H1 (cell line): Measurements from ENCODE around the gene SEMA6D. TPM values are rescaled to one million over a fixed set of nuclear protein-coding genes. Genes with fewer than 3 reads are reported as not detected.
A peak's percentile ranks its signal among the peaks of the same experiment; 100 is the strongest.

ENCODE experiments used
- CTCF ChIA-PET: fragments of 300-600 bp; sonication (Branson Sonifier 250); formaldehyde crosslinking; loops from one replicate; lab custom pipeline; 2021; ENCODE audit not compliant: partially characterized antibody; lab: Charles Lee
- POLR2A ChIA-PET: fragments of 300-600 bp; sonication (Branson Sonifier 250); formaldehyde crosslinking; loops from one replicate; lab custom pipeline; 2021; ENCODE audit warnings: inconsistent platforms; ENCODE audit not compliant: partially characterized antibody; lab: Charles Lee
- DNase-seq, 2 experiments: peaks; one replicate each; pipeline versions ENCODE4 v3.0.0 to v3.0.0-alpha.2; 2010 to 2022; ENCODE audit warnings: low spot score in 2 of 2, low read depth in 1 of 2, mixed read lengths in 1 of 2
- FAIRE-seq: peaks from 2 replicates; lab custom pipeline; 2011; peaks lifted over from hg19 to GRCh38; lab: Jason Lieb, UNC
- H2AFZ ChIP-seq: 2 replicates; pipeline ENCODE4 v1.8.1; 2012; ENCODE audit warnings: low read length, inconsistent platforms
- H2AK5ac ChIP-seq: 2 replicates; pipeline ENCODE4 v1.6.1; 2013; ENCODE audit warnings: low read depth, low read length
- H2BK120ac ChIP-seq: replicated peaks from 2 replicates; pipeline ENCODE3; 2013; ENCODE audit warnings: low read depth, low read length, inconsistent platforms
- H2BK12ac ChIP-seq: 2 replicates; pipeline ENCODE4 v1.6.1; 2013; ENCODE audit warnings: low read depth, low read length
- H2BK15ac ChIP-seq: 2 replicates; pipeline ENCODE4 v1.6.1; 2013; ENCODE audit warnings: low read length
- H2BK20ac ChIP-seq: 2 replicates; pipeline ENCODE4 v1.6.1; 2013; ENCODE audit warnings: low read length
- H2BK5ac ChIP-seq: 2 replicates; pipeline ENCODE4 v1.6.1; 2013; ENCODE audit warnings: low read depth, low read length
- H3K14ac ChIP-seq: 2 replicates; pipeline ENCODE4 v1.6.1; 2013; ENCODE audit warnings: inconsistent platforms; ENCODE audit not compliant: insufficient read length
- H3K18ac ChIP-seq: 2 replicates; pipeline ENCODE4 v1.6.1; 2013; ENCODE audit warnings: low read length; ENCODE audit errors: extremely low read depth
- H3K23ac ChIP-seq: 2 replicates; pipeline ENCODE4 v1.6.1; 2013; ENCODE audit warnings: inconsistent platforms; ENCODE audit not compliant: insufficient read length
- H3K23me2 ChIP-seq: 2 replicates; pipeline ENCODE4 v1.6.1; 2013; ENCODE audit warnings: low read depth, low read length
- H3K27ac ChIP-seq: 2 replicates; pipeline ENCODE4 v1.6.1; 2011; ENCODE audit warnings: low read depth, low read length, inconsistent platforms
- H3K27me3 ChIP-seq, 4 experiments: replicated peaks in 1 of 4; 1 replicate in 1 of 4; 2 replicates in 3 of 4; pipeline versions ENCODE4 v1.6.1 to v1.8.1; 2011 to 2013; ENCODE audit warnings: low read length in 3 of 4, mild to moderate bottlenecking in 3 of 4, inconsistent platforms in 2 of 4, mixed read lengths in 2 of 4, moderate library complexity in 1 of 4; ENCODE audit not compliant: control insufficient read depth in 3 of 4, insufficient read depth in 3 of 4; ENCODE audit errors: extremely low read depth in 1 of 4
- H3K36me3 ChIP-seq, 4 experiments: 2 replicates each; pipeline versions ENCODE4 v1.6.1 to v1.8.1; 2011 to 2013; ENCODE audit warnings: mild to moderate bottlenecking in 4 of 4, low read length in 3 of 4, moderate library complexity in 2 of 4, control low read depth in 1 of 4, inconsistent platforms in 1 of 4; ENCODE audit not compliant: insufficient read depth in 4 of 4, control insufficient read depth in 2 of 4
- H3K4ac ChIP-seq: replicated peaks from 2 replicates; pipeline ENCODE3; 2013; ENCODE audit warnings: low read length, low read depth, mixed read lengths, inconsistent platforms; ENCODE audit not compliant: insufficient read length
- H3K4me1 ChIP-seq, 4 experiments: replicated peaks in 1 of 4; 1 replicate in 1 of 4; 2 replicates in 3 of 4; pipeline versions ENCODE4 v1.6.1 to v1.8.1; 2011 to 2013; ENCODE audit warnings: low read length in 3 of 4, inconsistent platforms in 2 of 4, mixed read lengths in 1 of 4; ENCODE audit not compliant: insufficient read depth in 4 of 4, control insufficient read depth in 3 of 4
- H3K4me2 ChIP-seq, 2 experiments: 2 replicates each; pipeline versions ENCODE4 v1.6.1 to v1.8.1; 2011 to 2013; ENCODE audit warnings: low read depth in 2 of 2, low read length in 2 of 2, control low read depth in 1 of 2, inconsistent platforms in 1 of 2, mild to moderate bottlenecking in 1 of 2; ENCODE audit not compliant: insufficient read depth in 1 of 2
- H3K4me3 ChIP-seq, 4 experiments: fragments of 200-600, 300-600 bp in 1 of 4; sonication (generic), shearing (Covaris generic), sonication (Bioruptor Twin) in 1 of 4; 2 replicates each; pipeline versions ENCODE4 v1.5.1 to v1.8.1; 2011 to 2016; ENCODE audit warnings: low read length in 4 of 4, low read depth in 3 of 4, control low read depth in 2 of 4, inconsistent platforms in 2 of 4, mild to moderate bottlenecking in 2 of 4, mixed read lengths in 1 of 4, moderate library complexity in 1 of 4; ENCODE audit not compliant: insufficient read depth in 2 of 4; ENCODE audit errors: extremely low read depth in 1 of 4
- H3K56ac ChIP-seq: replicated peaks from 2 replicates; pipeline ENCODE3; 2013; ENCODE audit warnings: low read depth, mild to moderate bottlenecking, mixed read lengths, low read length, inconsistent platforms; ENCODE audit not compliant: insufficient read length
- H3K79me1 ChIP-seq: 2 replicates; pipeline ENCODE4 v1.6.1; 2013; ENCODE audit warnings: low read depth, low read length, control low read depth
- H3K79me2 ChIP-seq, 2 experiments: 2 replicates each; pipeline versions ENCODE4 v1.6.1 to v1.8.1; 2012 to 2013; ENCODE audit warnings: low read length in 2 of 2, mild to moderate bottlenecking in 2 of 2, inconsistent platforms in 1 of 2; ENCODE audit not compliant: insufficient read depth in 2 of 2, control insufficient read depth in 1 of 2
- H3K9ac ChIP-seq, 4 experiments: replicated peaks in 1 of 4; 1 replicate in 1 of 4; 2 replicates in 3 of 4; pipeline versions ENCODE4 v1.6.1 to v1.8.1; 2011 to 2013; ENCODE audit warnings: low read depth in 3 of 4, low read length in 3 of 4, control low read depth in 2 of 4, mild to moderate bottlenecking in 2 of 4, moderate library complexity in 2 of 4, inconsistent platforms in 1 of 4; ENCODE audit errors: extremely low read depth in 1 of 4
- H3K9me3 ChIP-seq, 2 experiments: 2 replicates each; pipeline versions ENCODE4 v1.6.1 to v1.8.1; 2012 to 2013; ENCODE audit warnings: mild to moderate bottlenecking in 2 of 2, moderate library complexity in 2 of 2, control low read depth in 1 of 2, inconsistent platforms in 1 of 2, low read depth in 1 of 2, low read length in 1 of 2, mixed read lengths in 1 of 2; ENCODE audit not compliant: insufficient read depth in 2 of 2
- H4K20me1 ChIP-seq, 2 experiments: replicated peaks in 1 of 2; 2 replicates each; pipeline versions ENCODE3 to v1.8.1; 2011 to 2013; ENCODE audit warnings: inconsistent platforms in 2 of 2, low read length in 2 of 2, mild to moderate bottlenecking in 1 of 2; ENCODE audit not compliant: insufficient read depth in 2 of 2, control insufficient read depth in 1 of 2
- H4K5ac ChIP-seq: 2 replicates; pipeline ENCODE4 v1.6.1; 2013; ENCODE audit warnings: low read length, low read depth, mixed read lengths, inconsistent platforms; ENCODE audit not compliant: insufficient read length
- H4K8ac ChIP-seq: 2 replicates; pipeline ENCODE4 v1.8.0; 2013; ENCODE audit warnings: mild to moderate bottlenecking, moderate library complexity, low read length, inconsistent platforms; ENCODE audit not compliant: insufficient read depth; ENCODE audit errors: extremely low read depth
- H4K91ac ChIP-seq: replicated peaks from 2 replicates; pipeline ENCODE3; 2013; ENCODE audit warnings: low read length, mixed read lengths, inconsistent platforms; ENCODE audit not compliant: insufficient read length
- ATF3 ChIP-seq: IDR thresholded peaks from 2 replicates; pipeline ENCODE4 v1.6.1; 2011; ENCODE audit warnings: low read depth, mild to moderate bottlenecking, low read length; ENCODE audit not compliant: insufficient read depth
- CBX8 ChIP-seq: fragments of 300-800, 300-1000 bp; sonication (generic); IDR thresholded peaks from 2 replicates; pipeline ENCODE4 v1.7.1; 2016; ENCODE audit warnings: low read depth, low read length, borderline replicate concordance
- CEBPB ChIP-seq: IDR thresholded peaks from 2 replicates; pipeline ENCODE4 v1.6.1; 2012; ENCODE audit warnings: low read depth, low read length
- CTCF ChIP-seq, 3 experiments: IDR thresholded peaks; 1 replicate in 2 of 3; 2 replicates in 1 of 3; pipeline versions ENCODE4 v1.5.1 to v1.6.1; 2011; ENCODE audit warnings: low read length in 3 of 3, mild to moderate bottlenecking in 3 of 3, inconsistent platforms in 2 of 3, low read depth in 1 of 3, moderate library complexity in 1 of 3; ENCODE audit not compliant: insufficient read depth in 1 of 3; ENCODE audit errors: control extremely low read depth in 1 of 3
- GTF2F1 ChIP-seq: IDR thresholded peaks from 2 replicates; pipeline ENCODE4 v1.6.1; 2012; ENCODE audit warnings: low read depth, low read length, improper control_type of control experiment, borderline replicate concordance
- RNF2 ChIP-seq: fragments of 200-900, 300-1000 bp; sonication (generic); IDR thresholded peaks from 2 replicates; pipeline ENCODE4 v1.7.1; 2016; ENCODE audit warnings: borderline replicate concordance, low read depth, mild to moderate bottlenecking, antibody characterized with exemption, low read length; ENCODE audit not compliant: poor library complexity, severe bottlenecking; ENCODE audit errors: missing control alignments
- SIRT6 ChIP-seq: IDR thresholded peaks from one replicate; pipeline ENCODE4 v1.7.1; 2012; ENCODE audit warnings: low read length, inconsistent platforms
- SIX5 ChIP-seq: IDR thresholded peaks from 2 replicates; pipeline ENCODE4 v1.6.1; 2011; ENCODE audit warnings: mild to moderate bottlenecking, low read depth, low read length
- SP2 ChIP-seq: IDR thresholded peaks from 2 replicates; pipeline ENCODE4 v1.6.1; 2012; ENCODE audit warnings: mild to moderate bottlenecking, low read length, inconsistent platforms
- SP4 ChIP-seq: IDR thresholded peaks from 2 replicates; pipeline ENCODE4 v1.6.1; 2012; ENCODE audit warnings: low read length, inconsistent platforms
- TCF12 ChIP-seq: IDR thresholded peaks from 2 replicates; pipeline ENCODE4 v1.6.1; 2011; ENCODE audit warnings: low read depth, mild to moderate bottlenecking, low read length
- WGBS, 2 experiments: shearing (Covaris generic) in 1 of 2; methylation state at CpG; one replicate each; pipeline versions ENCODE4 v1.1.6 to v1.1.7; 2013 to 2015; ENCODE audit warnings: low lambda C conversion rate in 2 of 2, mixed read lengths in 2 of 2, inconsistent platforms in 1 of 2, low coverage in 1 of 2, missing lambda C conversion rate in 1 of 2; ENCODE audit not compliant: insufficient replicate concordance in 2 of 2, insufficient coverage in 1 of 2, insufficient read length in 1 of 2; ENCODE audit errors: extremely low coverage in 1 of 2, missing lambda C conversion rate in 1 of 2; 5-methylcytosine and 5-hydroxymethylcytosine counted together
- polyA plus RNA-seq, 7 experiments: library from polyadenylated mRNA; depleted of rRNA in 3 of 7; stranded (reverse) in 5 of 7; unstranded in 2 of 7; fragments of >200 nt in 5 of 7; fragments of 200-250 nt in 2 of 7; gene quantifications; 1 replicate in 5 of 7; 2 replicates in 1 of 7; 4 replicates in 1 of 7; pipeline versions ENCODE4 v1.2.1 to v1.2.3, GENCODE V29; 2011 to 2013; ENCODE audit warnings: missing spikeins in 2 of 7, mixed read lengths in 2 of 7
- total RNA-seq: library from RNA; stranded (reverse); fragmentation: NEBNext Ultra II Directional; extraction: Animal tissue kit (Norgen Biotek cat#: 25700); gene quantifications from 2 replicates; pipeline ENCODE4 v1.2.1, GENCODE V29; 2021

SEMA6D gene
- total and polyA plus RNA-seq, 2 of the 8 experiments (the other 6 are each of a cell fraction or from before 2014, with no cell fraction given) = 2.2 to 3.8 TPM

- 0 out of 2 replicates have a peak overlapping the region, but pooled peaks have one; percentile 59 for H2AFZ ChIP-seq
- H2BK20ac ChIP-seq = no peak overlapping the region
- no peak for FAIRE-seq
- H4K5ac ChIP-seq = no peak overlapping the region
- H2BK15ac ChIP-seq = no peak overlapping the region
- H3K4me2 ChIP-seq = peak overlapping the region; percentile 94 to 96
- no peak overlapping the region for H2BK120ac ChIP-seq
- no peaks in the 10 kb centered on the region for H3K9me3 ChIP-seq
- no peak overlapping the region for H3K4ac ChIP-seq
- no peaks in the 10 kb centered on the region for H3K36me3 ChIP-seq
- ChIA-PET POLR2A (no interaction called here), CTCF (interaction anchor here (0.6 to 3.7 kb wide), 12 partner anchors 11 to 344 kb away, joined by 3 to 23 read pairs (median 4); no protein-coding TSS in a partner anchor)
- H3K4me1 ChIP-seq = peaks cover 1 to 7% (median 4%) of the 10 kb centered on the region in 4 experiments; a peak in 3 of 7 replicates
- no peak for DNase-seq
- peaks cover 0 to 23% (median 17%) of the 10 kb centered on the region in 4 experiments; a peak in 6 of 7 replicates for H3K27me3 ChIP-seq
- 65% methylated on average over 2 of the region's 2 CpGs; no CpG with 5 or more reads in 1 of the 2 experiments for WGBS, 2 experiments
- no peaks in the 10 kb centered on the region for H3K79me1 ChIP-seq
- no peak overlapping the region for H3K23ac ChIP-seq
- no peak overlapping the region for H3K14ac ChIP-seq
- no peak overlapping the region for H3K9ac ChIP-seq
- H4K91ac ChIP-seq = no peak overlapping the region
- H4K20me1 ChIP-seq = no peaks in the 10 kb centered on the region
- H2AK5ac ChIP-seq = no peak overlapping the region
- no peak overlapping the region for H4K8ac ChIP-seq
- H3K23me2 ChIP-seq = peaks cover 11% of the 10 kb centered on the region; the same call in 1 of the 2 replicates
- H2BK5ac ChIP-seq = no peak overlapping the region
- H3K56ac ChIP-seq = no peak overlapping the region
- no peaks in the 10 kb centered on the region for H3K79me2 ChIP-seq
- no peak overlapping the region for H3K18ac ChIP-seq
- no peak overlapping the region for H2BK12ac ChIP-seq
- H3K27ac ChIP-seq = no peak overlapping the region
- peak overlapping the region in 2 of 4 experiments; percentile 72 to 84; a peak in 4 of 8 replicates for H3K4me3 ChIP-seq
- TF ChIP-seq RNF2 = no peak
- no peak for TF ChIP-seq SP2
- TF ChIP-seq CEBPB = no peak
- TF ChIP-seq SP4 = no peak
- no peak for TF ChIP-seq SIX5
- TF ChIP-seq SIRT6 = no peak
- no peak for TF ChIP-seq TCF12
- TF ChIP-seq GTF2F1 = no peak
- no peak for TF ChIP-seq CTCF (IDR thresholded peaks at IDR 0.05; ENCODE audit: control extremely low read depth in 1 of 3, insufficient read depth in 1 of 3, low read depth in 1 of 3, low read length in 3 of 3)
- no peak for TF ChIP-seq ATF3
- no peak for TF ChIP-seq CBX8
Observed at GRCh38 chr15:47716516-47716915, 789 bp upstream of the SEMA6D start.
